HG03025 (cell line): Measurements from ENCODE around the gene RXFP4.

Experiments
- ATAC-seq: cut with Tn5 transposase; IDR thresholded peaks from one replicate; pipeline ENCODE4 v1.9.1; 2021; ENCODE audit warnings: mild to moderate bottlenecking, moderate library complexity; ENCODE audit not compliant: unreplicated experiment, low FRiP score

Gene RXFP4

GRCh38 chr1:155954645-155955044 lies 13.2 kb downstream of the RXFP4 start:
- ATAC-seq, result no peak

DNA sequence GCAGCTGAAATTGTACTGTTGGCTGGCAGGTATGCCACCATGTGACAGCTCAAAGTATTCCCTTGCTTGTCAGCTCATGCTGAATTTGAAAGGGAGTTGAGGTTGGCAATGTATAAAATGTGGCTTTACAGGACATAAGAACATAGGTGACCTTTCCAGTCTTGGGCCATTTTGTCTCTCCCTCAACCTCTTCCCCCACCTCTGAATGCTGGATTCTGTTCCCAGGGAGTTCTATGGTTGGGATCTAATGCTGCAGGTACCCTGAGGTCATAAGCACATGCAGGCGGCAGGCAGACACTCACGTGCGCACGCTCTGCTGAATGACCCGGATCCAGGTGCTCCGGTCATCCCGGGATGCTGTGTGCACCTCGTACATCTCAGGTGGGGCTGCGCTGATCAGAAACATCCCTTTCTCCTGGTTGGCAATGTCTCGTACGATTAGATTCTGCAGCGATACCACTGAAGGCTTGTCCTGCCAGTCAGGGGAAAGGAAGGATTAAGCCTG lies 16.0 kb downstream of the RXFP4 start:
- no peak for ATAC-seq

GRCh38 chr1:155960081-155960745 lies 18.8 kb downstream of the RXFP4 start:
- ATAC-seq, result no peak

DNA sequence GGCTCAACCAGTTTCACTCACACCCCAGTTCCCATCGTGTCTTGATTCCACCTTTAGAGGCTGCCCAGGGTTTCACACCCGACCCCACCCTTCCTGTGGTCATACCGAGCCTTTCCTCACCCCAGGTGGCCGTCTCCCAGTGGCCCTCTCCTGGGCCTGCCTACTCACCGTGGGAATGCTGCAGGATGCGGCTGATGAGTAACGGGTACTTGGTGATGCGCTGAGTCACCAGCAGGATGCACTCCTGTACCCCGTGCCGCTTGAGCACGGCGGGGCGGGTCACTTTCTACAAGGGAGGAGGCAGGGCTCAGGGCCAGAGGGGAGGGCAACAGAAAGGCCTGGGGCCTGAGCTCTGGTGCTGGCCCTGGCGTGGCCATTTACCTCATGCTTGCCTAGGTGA lies 20.5 kb downstream of the RXFP4 start:
- ATAC-seq, result no peak

DNA sequence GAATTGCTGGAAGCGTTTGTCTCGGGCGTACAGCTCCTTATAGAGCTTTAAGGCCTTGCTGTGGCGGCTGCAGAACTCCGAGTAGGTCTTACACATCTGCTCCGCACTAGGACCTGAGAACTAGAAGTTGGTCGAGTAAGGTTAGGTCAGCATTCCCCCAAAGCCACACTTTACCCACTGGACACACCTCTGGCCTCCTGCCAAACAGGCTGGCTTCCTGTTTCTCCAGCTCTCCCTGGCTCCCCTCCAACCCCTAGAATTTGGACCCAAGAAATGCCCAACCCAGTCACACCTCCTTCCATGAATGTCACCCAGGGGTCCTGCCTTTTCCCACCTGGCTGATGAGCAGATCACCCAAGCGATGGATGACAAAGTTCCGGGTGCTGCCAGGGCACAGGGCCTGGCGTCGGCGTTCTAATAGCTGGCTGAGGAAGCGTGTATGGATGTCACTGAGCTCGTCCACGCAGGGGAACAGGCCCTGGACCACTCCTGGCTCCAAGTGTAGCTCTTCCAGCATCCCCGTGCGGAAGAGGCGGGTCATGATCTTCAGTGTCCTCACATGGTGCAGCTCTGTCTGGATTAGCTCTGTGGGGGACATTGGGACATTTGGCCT lies 21.3 kb downstream of the RXFP4 start:
- ATAC-seq, result no peak

DNA sequence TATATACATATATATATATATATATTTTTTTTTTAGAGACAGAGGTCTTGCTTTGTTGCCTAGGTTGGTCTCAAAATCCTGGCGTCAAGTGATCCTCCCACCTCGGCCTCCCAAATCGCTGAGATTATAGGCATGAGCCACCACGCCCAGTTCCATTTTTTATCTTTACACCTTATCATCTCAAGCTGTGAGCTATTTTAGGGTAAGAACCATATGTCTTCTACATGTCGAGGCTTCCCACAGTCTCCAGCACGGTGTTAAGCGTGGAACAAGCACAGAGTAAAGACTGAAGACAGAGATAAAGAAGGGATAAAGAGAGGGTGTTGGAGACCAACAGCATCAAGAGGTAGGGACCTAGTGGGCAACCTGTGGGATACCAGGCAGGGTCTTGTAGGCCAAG lies 22.8 kb downstream of the RXFP4 start:
- ATAC-seq, result no peak

DNA sequence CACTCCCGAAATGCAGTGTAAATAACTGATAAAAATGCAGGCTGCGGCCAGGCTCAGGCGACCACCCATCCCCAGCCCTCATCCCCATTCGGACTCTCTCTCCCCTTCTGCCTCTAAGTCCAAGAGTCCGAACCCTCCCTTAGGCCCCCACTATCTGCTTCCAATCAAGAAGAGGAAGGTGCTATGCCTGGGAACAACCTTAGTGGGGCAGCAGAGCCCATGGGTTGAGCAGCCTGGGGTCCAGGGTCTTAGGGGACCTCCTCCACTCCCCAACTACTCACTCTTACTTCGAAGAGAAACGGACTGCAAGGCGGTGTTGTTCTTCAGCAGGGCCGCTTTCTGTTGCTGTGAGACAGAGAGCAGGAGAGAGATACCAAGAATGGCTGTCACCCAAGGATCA lies 24.7 kb downstream of the RXFP4 start:
- no peak for ATAC-seq

DNA sequence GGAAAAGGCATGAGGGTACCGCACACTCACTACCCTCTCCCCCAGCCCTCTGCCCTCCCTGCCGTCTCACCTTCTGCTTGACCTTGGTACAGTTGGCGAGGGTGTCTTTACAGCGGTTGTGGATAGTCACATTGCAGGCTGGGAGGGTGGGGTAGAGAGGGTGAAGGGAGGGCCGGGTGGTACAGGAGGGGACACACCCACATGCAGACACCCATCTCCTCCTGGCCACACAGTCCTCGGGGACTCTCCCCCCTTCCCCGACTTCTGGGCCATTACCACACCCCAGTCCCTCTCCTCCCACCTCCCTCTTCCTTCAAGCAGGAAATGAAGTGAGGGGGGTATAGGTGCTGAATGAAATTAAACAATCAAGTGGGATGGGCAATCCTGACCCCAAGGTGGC lies 25.3 kb downstream of the RXFP4 start:
- ATAC-seq, result no peak

GRCh38 chr1:155967341-155968050 lies 26.1 kb downstream of the RXFP4 start:
- no peak for ATAC-seq

DNA sequence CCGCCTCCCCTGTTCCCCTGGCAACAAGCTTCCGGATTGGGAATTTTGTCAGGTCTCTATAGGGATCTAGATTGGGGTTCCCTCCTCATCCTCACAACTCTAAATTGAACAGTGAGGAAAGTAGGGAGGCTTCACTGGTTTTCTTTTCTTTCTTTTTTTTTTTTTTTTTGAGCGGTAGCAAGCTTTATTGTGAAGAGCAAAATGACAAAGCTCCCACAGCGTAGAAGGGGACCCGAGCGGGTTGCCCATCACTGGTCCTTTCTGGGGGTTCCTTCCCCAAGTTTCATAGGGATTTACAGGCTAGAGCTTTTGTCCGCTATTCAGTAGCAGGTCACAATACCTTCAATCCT lies 26.6 kb downstream of the RXFP4 start:
- no peak for ATAC-seq

- no peak for ATAC-seq
These were observed 27.2 kb downstream of the RXFP4 start for GRCh38 chr1:155968670-155969069.

DNA sequence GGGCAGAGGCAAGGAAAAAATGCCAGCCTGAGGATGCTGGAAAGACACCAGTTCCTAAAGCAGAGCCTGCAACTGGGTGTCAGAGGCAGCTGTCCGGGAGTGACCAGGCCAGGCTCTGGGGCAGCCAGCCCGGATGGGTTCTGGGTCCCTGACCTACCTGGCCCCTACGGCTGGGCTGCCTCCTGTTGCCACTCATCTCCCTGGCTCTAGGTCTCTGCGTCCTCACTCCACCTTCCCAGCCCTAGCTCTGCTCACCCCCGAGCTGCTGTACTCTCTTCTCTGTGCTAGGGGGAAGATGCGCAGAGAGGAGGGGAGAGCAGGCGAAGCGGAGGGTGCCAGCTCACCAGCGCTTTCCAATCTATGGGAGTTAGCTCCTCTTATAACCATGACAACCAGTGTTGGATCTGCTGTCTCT lies 27.9 kb downstream of the RXFP4 start:
- no peak for ATAC-seq

GRCh38 chr1:155970531-155971167 lies 29.2 kb downstream of the RXFP4 start:
- ATAC-seq, result no peak

DNA sequence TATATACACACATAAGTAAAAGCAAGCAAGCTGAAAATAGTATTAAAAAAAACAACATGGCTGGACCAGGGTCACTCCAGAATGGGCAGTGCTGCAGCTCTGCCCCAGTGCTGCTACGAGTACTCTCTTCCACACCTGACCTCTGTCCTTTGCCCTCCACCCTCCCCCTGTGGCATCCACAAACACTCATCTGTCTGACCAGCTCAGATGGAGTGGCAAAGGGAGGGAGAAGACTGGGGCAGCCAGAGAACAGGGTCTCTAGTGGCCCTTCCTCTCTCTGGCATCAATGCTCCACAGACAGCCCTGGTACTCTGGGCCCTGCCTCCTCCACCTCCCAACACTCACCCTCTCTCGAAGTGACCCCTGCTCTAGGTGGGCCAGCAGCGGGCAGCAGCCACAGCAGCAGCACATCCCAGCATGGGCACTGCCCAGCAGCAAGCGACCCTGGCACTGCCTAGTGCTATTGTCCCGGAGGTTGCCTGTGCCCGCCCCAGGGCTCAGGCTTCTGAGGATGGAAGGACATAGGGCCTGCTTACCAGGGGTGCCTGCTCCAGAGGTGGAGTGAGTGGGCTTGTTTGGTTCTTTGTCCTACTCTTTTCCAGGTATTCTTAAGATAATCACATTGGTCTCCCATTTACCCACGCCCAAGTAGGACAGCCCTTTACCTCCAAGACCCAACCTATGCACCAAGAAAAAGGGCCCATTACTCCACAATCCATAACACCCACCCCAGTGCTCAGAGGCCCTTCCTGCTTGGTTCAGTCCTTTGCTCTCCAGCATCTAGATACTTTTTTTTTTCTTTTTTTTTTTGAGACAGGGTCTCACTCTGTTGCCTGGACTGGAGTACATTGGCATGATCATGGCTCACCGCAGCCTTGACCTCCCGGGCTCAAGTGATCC lies 30.7 kb downstream of the RXFP4 start:
- ATAC-seq, result no peak

DNA sequence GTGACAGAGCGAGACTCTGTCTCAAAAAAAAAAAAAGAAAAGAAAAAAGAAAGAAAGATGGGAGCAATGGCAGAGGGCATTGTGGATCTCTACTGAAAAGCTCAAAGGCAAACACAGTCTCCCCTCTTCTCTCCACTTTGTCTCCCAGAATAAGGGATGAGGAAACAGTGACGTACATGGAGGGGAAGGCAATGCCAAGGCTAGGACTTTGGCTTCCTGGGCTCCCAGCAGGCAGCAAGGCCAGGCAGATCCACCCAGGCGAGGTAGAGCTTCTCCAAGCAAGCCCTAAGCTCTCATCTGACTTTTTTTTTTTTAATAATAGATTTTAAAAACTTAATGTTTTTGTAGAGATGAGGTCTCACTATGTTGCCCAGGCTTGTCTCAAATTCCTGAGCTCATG lies 32.3 kb downstream of the RXFP4 start:
- no peak for ATAC-seq

- no peak for ATAC-seq
These were observed 33.0 kb downstream of the RXFP4 start for GRCh38 chr1:155974208-155975115.

GRCh38 chr1:155975375-155976061 lies 34.1 kb downstream of the RXFP4 start:
- ATAC-seq, result no peak

GRCh38 chr1:155976062-155976912 lies 34.8 kb downstream of the RXFP4 start:
- ATAC-seq, result no peak
